ENCODE data around the gene PLCD4.

The PLCD4 gene

GRCh38 chr2:218671097-218671653 is 63.5 kb downstream of the PLCD4 start:
- DNase-seq = no peak

DNA sequence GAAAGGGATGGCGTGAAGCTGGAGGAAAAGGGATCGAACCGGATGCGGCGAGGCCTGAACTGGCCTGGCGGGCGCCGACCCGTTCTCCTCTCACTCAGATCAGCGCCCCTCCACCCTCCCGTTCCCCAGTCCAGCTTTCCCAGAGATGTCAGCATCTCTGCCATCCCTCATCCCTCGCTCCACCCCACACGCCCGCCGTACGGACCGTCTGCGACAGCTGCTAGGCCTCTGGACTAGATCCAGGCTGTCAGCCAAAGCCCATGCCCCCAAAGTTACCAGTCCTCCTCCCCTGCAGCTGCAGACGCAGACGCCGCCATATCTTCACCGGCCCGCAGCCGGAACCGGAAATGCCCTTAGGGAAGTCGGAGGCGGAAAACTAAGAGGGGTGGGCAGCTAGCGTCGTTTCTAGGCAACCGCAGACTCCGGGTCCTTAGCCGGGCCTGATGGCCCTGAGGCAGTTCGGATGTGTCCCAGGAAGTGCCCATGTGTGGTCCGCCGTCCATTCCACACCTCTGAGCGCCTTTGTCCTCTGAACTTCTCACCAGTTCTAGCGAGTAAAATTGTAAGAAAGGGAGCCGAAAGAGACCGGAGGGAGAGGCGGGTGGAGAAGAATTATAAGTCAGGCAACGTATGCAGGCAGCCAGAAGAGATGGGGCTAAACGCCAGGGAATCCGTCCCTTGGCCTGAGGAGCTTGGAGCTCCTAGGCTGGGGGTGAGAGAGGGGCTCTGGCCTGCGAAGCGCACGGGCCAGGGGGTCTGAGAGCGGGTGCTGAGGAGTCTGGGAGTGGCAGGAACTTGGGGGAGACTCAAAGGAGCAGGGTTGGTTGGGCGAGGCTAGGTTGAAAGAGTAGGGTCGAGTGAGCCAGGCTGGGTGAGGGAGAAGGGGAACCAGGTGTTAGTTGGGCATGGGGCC is 64.2 kb downstream of the PLCD4 start, which contains the start of the genes RNF25 and STK36:
RNF25 (minus strand) TSS at position 349 of the 913 bp plus-strand sequence; CDS start at position 317, 32 bp downstream.
STK36 (plus strand) TSS at position 433 of the 913 bp plus-strand sequence. CDS start 744 bp downstream, outside the sequence.
- DNase-seq = peak; percentile 70

DNA sequence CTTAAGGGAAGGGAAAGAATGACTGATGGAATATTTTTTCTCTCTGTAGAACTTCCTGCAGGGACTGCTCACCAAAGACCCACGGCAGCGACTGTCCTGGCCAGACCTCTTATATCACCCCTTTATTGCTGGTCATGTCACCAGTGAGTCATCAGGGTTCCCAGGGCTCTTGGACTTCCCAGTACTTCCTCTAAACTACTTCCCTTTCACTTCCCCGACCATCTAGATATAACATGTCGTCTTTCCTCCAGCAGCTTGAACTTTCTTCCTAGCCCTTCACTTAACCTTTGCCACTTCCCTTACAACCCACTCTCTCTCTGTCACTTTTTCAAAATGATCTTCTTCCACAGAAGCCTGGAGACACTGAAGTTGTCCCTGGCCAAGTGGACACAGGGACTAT is 71.4 kb downstream of the PLCD4 start:
- no peak for DNase-seq

- no peak for DNase-seq
Observed at GRCh38 chr2:218680061-218680460, 72.4 kb downstream of the PLCD4 start.

All from NCI-H226 (cell line).